IMR-90 (cell line): ENCODE measurements around the gene FGR. TPM values are rescaled to one million over a fixed set of nuclear protein-coding genes. Genes with fewer than 3 reads are reported as not detected.

Experiments used
- ATAC-seq: fragments of 200-7000 bp; cut with Tn5 transposase; 2 replicates; pipeline ENCODE4 v1.9.1; 2020; ENCODE audit warnings: low read depth, mild to moderate bottlenecking, moderate library complexity
- BruUV-seq: library from RNA; stranded (reverse); fragments of 400-500 nt; replicated peaks from 2 replicates; lab custom pipeline; 2021; lab: Mats Ljungman, UMichigan
- CTCF ChIA-PET: fragments of 300-600 bp; formaldehyde crosslinking; extraction: SDS; loops from one replicate; lab custom pipeline; 2021; ENCODE audit warnings: antibody characterized with exemption; lab: Yijun Ruan, JAX
- POLR2A ChIA-PET: fragments of 300-600 bp; sonication (Branson Sonifier 250); formaldehyde crosslinking; loops from one replicate; lab custom pipeline; 2022; ENCODE audit warnings: antibody characterized with exemption; ENCODE audit not compliant: unreplicated experiment; lab: Charles Lee
- DNase-seq: peaks from one replicate; pipeline ENCODE4 v3.0.0; 2013
- H2AFZ ChIP-seq: replicated peaks from 2 replicates; pipeline ENCODE3; 2013; ENCODE audit warnings: low read length, mild to moderate bottlenecking; ENCODE audit not compliant: poor library complexity
- H2AK5ac ChIP-seq: 2 replicates; pipeline ENCODE4 v1.6.1; 2013; ENCODE audit warnings: low read depth, low read length, inconsistent platforms
- H2AK9ac ChIP-seq: replicated peaks from 2 replicates; pipeline ENCODE3; 2013; ENCODE audit warnings: mild to moderate bottlenecking, low read depth, low read length, moderate library complexity; ENCODE audit not compliant: poor library complexity
- H2BK120ac ChIP-seq: 2 replicates; pipeline ENCODE4 v1.6.1; 2013; ENCODE audit warnings: low read depth, low read length, inconsistent platforms
- H2BK15ac ChIP-seq: 3 replicates; pipeline ENCODE4 v1.6.1; 2013; ENCODE audit warnings: low read depth, low read length, inconsistent platforms
- H2BK20ac ChIP-seq: 2 replicates; pipeline ENCODE4 v1.6.1; 2013; ENCODE audit warnings: low read depth, mild to moderate bottlenecking, inconsistent platforms, low read length, moderate library complexity
- H2BK5ac ChIP-seq: 2 replicates; pipeline ENCODE4 v1.6.1; 2013; ENCODE audit warnings: mild to moderate bottlenecking, low read depth, low read length, inconsistent platforms; ENCODE audit not compliant: poor library complexity, severe bottlenecking
- H3K14ac ChIP-seq: replicated peaks from 2 replicates; pipeline ENCODE4 v1.6.1; 2013; ENCODE audit warnings: low read depth, low read length, inconsistent platforms
- H3K18ac ChIP-seq: 2 replicates; pipeline ENCODE4 v1.6.1; 2013; ENCODE audit warnings: low read depth, low read length, control low read depth
- H3K23ac ChIP-seq: 2 replicates; pipeline ENCODE4 v1.6.1; 2013; ENCODE audit warnings: low read depth, low read length, inconsistent platforms
- H3K27ac ChIP-seq: 2 replicates; pipeline ENCODE4 v1.5.1; 2013; ENCODE audit warnings: mild to moderate bottlenecking, control low read depth, low read length; ENCODE audit not compliant: insufficient read depth
- H3K27me3 ChIP-seq: 2 replicates; pipeline ENCODE4 v1.6.1; 2013; ENCODE audit warnings: low read length; ENCODE audit not compliant: control insufficient read depth, insufficient read depth
- H3K36me3 ChIP-seq: 2 replicates; pipeline ENCODE4 v1.6.1; 2013; ENCODE audit warnings: low read length, mixed read lengths; ENCODE audit not compliant: control insufficient read depth, insufficient read depth
- H3K4ac ChIP-seq: 2 replicates; pipeline ENCODE4 v1.6.1; 2013; ENCODE audit warnings: low read depth, low read length, inconsistent platforms
- H3K4me1 ChIP-seq: 2 replicates; pipeline ENCODE4 v1.6.1; 2013; ENCODE audit warnings: low read length, mixed read lengths; ENCODE audit not compliant: control insufficient read depth, insufficient read depth
- H3K4me2 ChIP-seq: 2 replicates; pipeline ENCODE4 v1.6.1; 2013; ENCODE audit warnings: low read depth, mild to moderate bottlenecking, control low read depth, low read length, moderate library complexity
- H3K4me3 ChIP-seq: 2 replicates; pipeline ENCODE4 v1.5.1; 2013; ENCODE audit warnings: low read depth, mild to moderate bottlenecking, control low read depth, low read length, moderate library complexity; ENCODE audit not compliant: insufficient read depth
- H3K56ac ChIP-seq: 2 replicates; pipeline ENCODE4 v1.6.1; 2013; ENCODE audit warnings: low read length, inconsistent platforms; ENCODE audit not compliant: insufficient read depth; ENCODE audit errors: extremely low read depth
- H3K79me1 ChIP-seq, 2 experiments: 2 replicates each; pipeline ENCODE4 v1.6.1; 2013; ENCODE audit warnings: low read length in 2 of 2, inconsistent platforms in 1 of 2, low read depth in 1 of 2
- H3K9ac ChIP-seq: 2 replicates; pipeline ENCODE4 v1.6.1; 2013; ENCODE audit warnings: low read depth, low read length, control low read depth
- H3K9me1 ChIP-seq: 2 replicates; pipeline ENCODE4 v1.6.1; 2013; ENCODE audit warnings: low read length, inconsistent platforms; ENCODE audit not compliant: insufficient read depth
- H3K9me3 ChIP-seq: 2 replicates; pipeline ENCODE4 v1.6.1; 2013; ENCODE audit warnings: low read length; ENCODE audit not compliant: control insufficient read depth, insufficient read depth
- H4K20me1 ChIP-seq: 2 replicates; pipeline ENCODE4 v1.6.1; 2013; ENCODE audit warnings: low read length, inconsistent platforms; ENCODE audit not compliant: insufficient read depth
- H4K5ac ChIP-seq: 2 replicates; pipeline ENCODE4 v1.6.1; 2013; ENCODE audit warnings: mild to moderate bottlenecking, low read depth, low read length, control low read depth
- H4K8ac ChIP-seq, 2 experiments: 2 replicates each; pipeline ENCODE4 v1.6.1; 2013; ENCODE audit warnings: low read depth in 2 of 2, low read length in 2 of 2, control low read depth in 1 of 2, inconsistent platforms in 1 of 2
- H4K91ac ChIP-seq: 2 replicates; pipeline ENCODE4 v1.6.1; 2013; ENCODE audit warnings: low read depth, low read length, inconsistent platforms; ENCODE audit not compliant: insufficient read depth
- BHLHE40 ChIP-seq: fragments of 150-350 bp; IDR thresholded peaks from 2 replicates; pipeline ENCODE4 v1.6.1; 2016; ENCODE audit warnings: mild to moderate bottlenecking, low read depth, low read length
- CEBPB ChIP-seq: IDR thresholded peaks from 2 replicates; pipeline ENCODE4 v1.6.1; 2012; ENCODE audit warnings: low read depth, low read length, improper control_type of control experiment
- CHD1 ChIP-seq: IDR thresholded peaks from 2 replicates; pipeline ENCODE4 v1.6.1; 2012; ENCODE audit warnings: low read depth, low read length, improper control_type of control experiment
- MAFK ChIP-seq: IDR thresholded peaks from 2 replicates; pipeline ENCODE4 v1.6.1; 2012; ENCODE audit warnings: low read depth, low read length, improper control_type of control experiment
- MAZ ChIP-seq: IDR thresholded peaks from 2 replicates; pipeline ENCODE4 v1.6.1; 2012; ENCODE audit warnings: low read depth, mild to moderate bottlenecking, low read length, improper control_type of control experiment, moderate library complexity, borderline replicate concordance
- MXI1 ChIP-seq: IDR thresholded peaks from 2 replicates; pipeline ENCODE4 v1.6.1; 2012; ENCODE audit warnings: low read depth, mild to moderate bottlenecking, low read length, moderate library complexity, borderline replicate concordance
- NFE2L2 ChIP-seq: fragments of 150-350 bp; IDR thresholded peaks from 2 replicates; pipeline ENCODE4 v1.6.1; 2016; ENCODE audit warnings: low read depth, mild to moderate bottlenecking, low read length
- POLR2A ChIP-seq: IDR thresholded peaks from 2 replicates; pipeline ENCODE4 v1.6.1; 2012; ENCODE audit warnings: mild to moderate bottlenecking, low read depth, low read length
- RAD21 ChIP-seq: IDR thresholded peaks from 2 replicates; pipeline ENCODE4 v1.6.1; 2012; ENCODE audit warnings: low read length, improper control_type of control experiment
- RFX5 ChIP-seq: IDR thresholded peaks from 2 replicates; pipeline ENCODE4 v1.8.0; 2012; ENCODE audit warnings: low read depth, mild to moderate bottlenecking, low read length, moderate library complexity
- SMC3 ChIP-seq: fragments of 150-350 bp; IDR thresholded peaks from 2 replicates; pipeline ENCODE4 v1.6.1; 2016; ENCODE audit warnings: low read depth, mild to moderate bottlenecking, antibody characterized with exemption, low read length, moderate library complexity
- USF2 ChIP-seq: fragments of 150-350 bp; IDR thresholded peaks from 2 replicates; pipeline ENCODE4 v1.6.1; 2017; ENCODE audit warnings: mild to moderate bottlenecking, antibody characterized with exemption, low read length, low read depth
- WGBS, 2 experiments: methylation state at CpG; one replicate each; pipeline versions ENCODE4 v1.1.5 to v1.1.7; 2013; ENCODE audit warnings: missing lambda C conversion rate in 2 of 2; ENCODE audit not compliant: insufficient read length in 1 of 2; ENCODE audit errors: extremely low coverage in 2 of 2; 5-methylcytosine and 5-hydroxymethylcytosine counted together
- dilution Hi-C: fragments of 300-500 bp; cut with HindIII; formaldehyde crosslinking; loops from one replicate; pipeline ENCODE4 v1.14.3; 2018; ENCODE audit warnings: low sequenced_read_pairs; ENCODE audit not compliant: unreplicated experiment
- in situ Hi-C: fragments of 300-500 bp; cut with MboI; formaldehyde crosslinking; loops from 3 replicates; pipeline ENCODE4 v1.14.3; 2019; ENCODE audit warnings: low sequenced_read_pairs, inconsistent platforms, mixed read lengths
- intact Hi-C: fragments of 100-400 bp; cut with micrococcal nuclease; formaldehyde crosslinking; loops from 2 replicates; pipeline ENCODE4 v1.10.0; 2022
- polyA plus RNA-seq, 3 experiments: library from polyadenylated mRNA; depleted of rRNA; stranded (reverse); fragments of >200 nt; gene quantifications; 2 replicates each; pipeline ENCODE4 v1.2.3, GENCODE V29; 2012; ENCODE audit warnings: low replicate concordance in 1 of 3
- total RNA-seq: library from RNA; depleted of rRNA; stranded (reverse); fragments of >200 nt; gene quantifications from 2 replicates; pipeline ENCODE4 v1.2.3, GENCODE V29; 2012
- TF ChIP-seq, protein P1 (sequence below): fragments of 150-350 bp; IDR thresholded peaks from 2 replicates; pipeline ENCODE4 v1.6.1; 2016; ENCODE audit warnings: low read depth, mild to moderate bottlenecking, low read length, moderate library complexity, borderline replicate concordance

The FGR gene
- total and polyA plus RNA-seq, 2 of the 4 experiments (the other 2 are of a cell fraction), result not detected

- Histone ChIP-seq H3K27ac (no peak overlapping the region), H3K36me3 (no peaks in the 10 kb centered on the region), H4K8ac (peak overlapping the region; percentile 4 to 78; a peak in 1 of 4 replicates), H4K91ac (no peak overlapping the region), H3K23ac (peak overlapping the region; percentile 92), H3K4me1 (peaks cover 5% of the 10 kb centered on the region), H2AK9ac (peak overlapping the region; percentile 7), H2AK5ac (no peak overlapping the region), H2AFZ (peak overlapping the region; percentile 90), H2BK5ac (no peak overlapping the region), H3K4me2 (peak overlapping the region; percentile 99), H2BK120ac (no peak overlapping the region), H3K27me3 (no peaks in the 10 kb centered on the region), H2BK20ac (no peak overlapping the region), H3K9me1 (peaks cover 5% of the 10 kb centered on the region; the same call in 1 of the 2 replicates), H4K20me1 (peaks cover 3% of the 10 kb centered on the region; the same call in 1 of the 2 replicates), H3K79me1 (no peaks in the 10 kb centered on the region), H3K4me3 (peak overlapping the region; percentile 48), H2BK15ac (0 out of 3 replicates have a peak overlapping the region, but pooled peaks have one; percentile 2), H3K4ac (no peak overlapping the region), H3K14ac (no peak overlapping the region), H3K56ac (no peak overlapping the region), H4K5ac (no peak overlapping the region), H3K9ac (peak overlapping the region; percentile 51), H3K9me3 (no peaks in the 10 kb centered on the region), H3K18ac (no peak overlapping the region)
- WGBS, 2 experiments, result 30% methylated on average over 15 of the region's 36 CpGs; no CpG with 5 or more reads in 1 of the 2 experiments
- BruUV-seq, result no TSS peak
- peak; percentile 45 for DNase-seq
- in situ Hi-C loops (loop anchor here (10.0 kb wide), 1 partner anchor 254 kb away; no protein-coding TSS in a partner anchor), dilution Hi-C loops (no loop called here), intact Hi-C loops (loop anchor here (1.0 kb wide), 1 partner anchor 104 kb away; the partner anchor contains the start of gene STX12)
- ChIA-PET CTCF (interaction anchor here (0.6 to 1.6 kb wide), 12 partner anchors 51 to 342 kb away, joined by 3 to 8 read pairs (median 4); partner anchors contain the start of gene FAM76A), POLR2A (interaction anchor here (0.6 to 1.0 kb wide), 3 partner anchors 10 to 57 kb away, joined by 3 to 13 read pairs (median 3); partner anchors contain the start of gene FAM76A)
- peak; percentile 28; the same call in 1 of the 2 replicates for ATAC-seq
- TF ChIP-seq BHLHE40 (no peak), MAZ (peak; percentile 13; the same call in 1 of the 2 replicates), USF2 (no peak), RFX5 (no peak), MXI1 (0 out of 2 replicates have a peak, but pooled peaks have one; percentile 36), MAFK (no peak), CEBPB (no peak), RAD21 (peak; percentile 73), NFE2L2 (no peak), CHD1 (no peak), POLR2A (no peak), SMC3 (peak; percentile 53)
- TF ChIP-seq, protein P1, sequence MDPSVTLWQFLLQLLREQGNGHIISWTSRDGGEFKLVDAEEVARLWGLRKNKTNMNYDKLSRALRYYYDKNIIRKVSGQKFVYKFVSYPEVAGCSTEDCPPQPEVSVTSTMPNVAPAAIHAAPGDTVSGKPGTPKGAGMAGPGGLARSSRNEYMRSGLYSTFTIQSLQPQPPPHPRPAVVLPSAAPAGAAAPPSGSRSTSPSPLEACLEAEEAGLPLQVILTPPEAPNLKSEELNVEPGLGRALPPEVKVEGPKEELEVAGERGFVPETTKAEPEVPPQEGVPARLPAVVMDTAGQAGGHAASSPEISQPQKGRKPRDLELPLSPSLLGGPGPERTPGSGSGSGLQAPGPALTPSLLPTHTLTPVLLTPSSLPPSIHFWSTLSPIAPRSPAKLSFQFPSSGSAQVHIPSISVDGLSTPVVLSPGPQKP, result no peak
Measured at GRCh38 chr1:27668808-27669723, 34.1 kb upstream of the FGR start.
